Measurements from ENCODE around the gene CRYAA. TPM values are rescaled to one million over a fixed set of nuclear protein-coding genes. Genes with fewer than 3 reads are reported as not detected.

The CRYAA gene
- total and polyA plus RNA-seq, 7 donors: not detected

DNA sequence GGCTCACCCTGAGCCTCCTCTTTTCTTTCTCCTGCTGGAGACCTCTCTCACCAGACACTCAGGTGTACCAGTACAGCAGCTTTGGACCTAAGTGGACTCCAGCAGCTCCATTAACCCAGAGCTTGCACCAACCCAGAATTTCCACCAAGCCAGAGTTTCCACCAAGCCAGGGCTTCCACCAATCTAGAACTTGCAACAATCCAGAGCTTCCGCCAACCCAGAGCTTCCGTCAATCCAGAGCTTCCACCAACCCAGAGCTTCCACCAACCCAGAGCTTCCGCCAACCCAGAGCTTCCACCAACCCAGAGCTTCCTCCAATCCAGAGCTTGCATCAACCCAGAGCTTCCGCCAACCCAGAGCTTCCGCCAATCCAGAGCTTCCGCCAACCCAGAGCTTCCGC is 23.2 kb downstream of the CRYAA start:
- H3K36me3 ChIP-seq (ENCODE audit: insufficient read depth in 1 of 2, low read depth in 1 of 2): no peaks in the 10 kb centered on the region
- 44 to 71% (median 54%) methylated on average over 7 of the region's 7 CpGs for WGBS, 3 donors
- ATAC-seq (no peak), DNase-seq (no peak)
- H3K4me1 ChIP-seq: peaks cover 4% of the 10 kb centered on the region
- intact Hi-C loops (cut with DNase I): no loop called here
- H3K27me3 ChIP-seq (ENCODE audit: insufficient read depth in 3 of 3, low read length in 2 of 3): peaks cover 0 to 62% (median 9%) of the 10 kb centered on the region in 3 donors
- H3K27ac ChIP-seq: no peak overlapping the region
- TF ChIP-seq, protein P1, sequence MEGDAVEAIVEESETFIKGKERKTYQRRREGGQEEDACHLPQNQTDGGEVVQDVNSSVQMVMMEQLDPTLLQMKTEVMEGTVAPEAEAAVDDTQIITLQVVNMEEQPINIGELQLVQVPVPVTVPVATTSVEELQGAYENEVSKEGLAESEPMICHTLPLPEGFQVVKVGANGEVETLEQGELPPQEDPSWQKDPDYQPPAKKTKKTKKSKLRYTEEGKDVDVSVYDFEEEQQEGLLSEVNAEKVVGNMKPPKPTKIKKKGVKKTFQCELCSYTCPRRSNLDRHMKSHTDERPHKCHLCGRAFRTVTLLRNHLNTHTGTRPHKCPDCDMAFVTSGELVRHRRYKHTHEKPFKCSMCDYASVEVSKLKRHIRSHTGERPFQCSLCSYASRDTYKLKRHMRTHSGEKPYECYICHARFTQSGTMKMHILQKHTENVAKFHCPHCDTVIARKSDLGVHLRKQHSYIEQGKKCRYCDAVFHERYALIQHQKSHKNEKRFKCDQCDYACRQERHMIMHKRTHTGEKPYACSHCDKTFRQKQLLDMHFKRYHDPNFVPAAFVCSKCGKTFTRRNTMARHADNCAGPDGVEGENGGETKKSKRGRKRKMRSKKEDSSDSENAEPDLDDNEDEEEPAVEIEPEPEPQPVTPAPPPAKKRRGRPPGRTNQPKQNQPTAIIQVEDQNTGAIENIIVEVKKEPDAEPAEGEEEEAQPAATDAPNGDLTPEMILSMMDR (IDR thresholded peaks at IDR 0.05): no peak
- no peaks in the 10 kb centered on the region for H3K9me3 ChIP-seq
- no peak overlapping the region for H3K4me3 ChIP-seq

DNA sequence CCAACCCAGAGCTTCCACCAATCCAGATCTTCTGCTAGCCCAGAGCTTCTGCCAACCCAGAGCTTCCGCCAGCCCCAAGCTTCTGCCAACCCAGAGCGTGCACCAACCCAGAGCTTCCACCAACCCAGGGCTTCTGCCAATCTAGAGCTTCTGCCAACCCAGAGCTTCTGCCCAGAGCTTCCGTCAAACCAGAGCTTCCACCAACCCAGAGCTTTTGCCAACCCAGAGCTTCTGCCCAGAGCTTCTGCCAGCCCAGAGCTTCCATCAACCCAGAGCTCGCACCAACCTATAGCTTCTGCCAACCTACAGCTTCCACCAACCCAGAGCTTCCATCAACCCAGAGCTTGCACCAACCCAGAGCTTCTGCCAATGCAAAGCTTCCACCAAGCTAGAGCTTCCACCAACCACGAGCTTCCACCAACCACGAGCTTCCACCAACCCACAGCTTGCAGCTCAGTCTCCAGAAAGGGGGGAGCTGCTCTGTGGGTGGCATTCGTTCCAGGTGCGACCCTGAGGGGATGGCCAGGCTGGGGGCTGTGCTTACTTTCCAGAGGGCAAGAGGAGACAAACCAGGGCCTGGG is 23.8 kb downstream of the CRYAA start:
- Histone ChIP-seq H3K27ac (no peak overlapping the region), H3K9me3 (no peaks in the 10 kb centered on the region), H3K36me3 (ENCODE audit: insufficient read depth in 1 of 2, low read depth in 1 of 2) (no peaks in the 10 kb centered on the region), H3K27me3 (ENCODE audit: insufficient read depth in 3 of 3, low read length in 2 of 3) (peaks cover 0 to 61% (median 10%) of the 10 kb centered on the region in 3 donors), H3K4me1 (peaks cover 6% of the 10 kb centered on the region), H3K4me3 (no peak overlapping the region)
- WGBS, 3 donors: 42 to 43% (median 42%) methylated on average over 8 of the region's 8 CpGs
- intact Hi-C loops (cut with DNase I): no loop called here
- DNase-seq (peak in 1 of 2 donors; percentile 34), ATAC-seq (no peak)
- TF ChIP-seq, protein P1 (IDR thresholded peaks at IDR 0.05): no peak

DNA sequence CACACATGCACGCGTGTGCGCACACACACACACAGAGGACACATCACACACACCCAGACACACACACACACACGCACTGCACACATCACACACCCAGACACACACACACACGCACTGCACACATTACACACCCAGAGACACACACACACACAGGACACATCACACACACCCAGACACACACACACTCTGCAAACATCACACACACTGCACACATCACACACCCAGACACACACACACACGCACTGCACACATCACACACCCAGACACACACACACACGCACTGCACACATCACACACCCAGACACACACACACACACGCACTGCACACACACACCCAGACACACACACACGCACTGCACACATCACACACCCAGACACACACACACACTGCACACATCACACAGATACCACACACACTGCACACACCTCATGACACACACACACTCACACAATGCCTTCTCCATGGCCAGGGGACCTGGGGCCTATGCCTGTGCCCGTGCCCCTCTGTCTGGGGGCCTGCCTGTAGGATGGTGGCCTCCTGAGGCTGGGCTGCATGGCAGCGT is 24.4 kb downstream of the CRYAA start:
- no peak overlapping the region for H3K27ac ChIP-seq
- H3K36me3 ChIP-seq (ENCODE audit: insufficient read depth in 1 of 2, low read depth in 1 of 2): no peaks in the 10 kb centered on the region
- TF ChIP-seq, protein P1 (IDR thresholded peaks at IDR 0.05): no peak
- intact Hi-C loops (cut with DNase I): no loop called here
- H3K4me3 ChIP-seq: no peak overlapping the region
- DNase-seq: no peak
- no peak for ATAC-seq
- H3K9me3 ChIP-seq: no peaks in the 10 kb centered on the region
- H3K4me1 ChIP-seq: peaks cover 6% of the 10 kb centered on the region
- 76 to 87% (median 79%) methylated on average over 8 to 11 of the region's 11 CpGs for WGBS, 3 donors
- peaks cover 0 to 55% (median 10%) of the 10 kb centered on the region in 3 donors for H3K27me3 ChIP-seq (ENCODE audit: insufficient read depth in 3 of 3, low read length in 2 of 3)

DNA sequence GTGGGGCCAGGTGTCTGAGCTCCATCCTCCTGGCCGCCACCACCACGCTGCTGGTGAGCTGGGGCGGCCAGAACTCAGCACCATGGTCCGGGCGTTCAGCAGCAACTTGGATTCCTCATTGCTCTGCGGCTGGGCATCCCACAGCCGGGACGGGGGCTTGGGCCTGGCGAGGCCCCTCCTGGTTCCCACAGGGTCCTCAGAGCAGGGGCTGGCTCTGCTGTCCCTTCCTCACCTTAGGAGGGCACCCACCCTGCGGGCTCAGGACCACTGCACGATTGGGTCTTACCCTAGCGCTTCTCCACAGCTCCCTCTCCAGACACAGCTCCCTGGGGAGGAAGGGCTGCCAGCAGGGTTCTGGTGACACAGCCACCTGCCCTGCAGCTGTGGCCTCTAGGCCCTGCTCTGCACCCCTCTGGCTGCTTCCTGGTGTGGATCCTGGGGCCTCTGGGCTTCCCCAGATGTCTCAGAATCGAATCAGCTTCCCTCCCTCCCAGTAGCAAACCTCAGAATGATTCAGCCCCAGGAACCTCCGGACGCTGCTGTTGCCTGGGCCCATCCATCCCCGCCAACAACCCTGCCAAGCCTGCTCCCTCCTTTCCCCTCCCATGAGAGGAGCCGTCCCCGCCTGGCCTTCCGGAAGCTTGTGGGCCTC is 25.0 kb downstream of the CRYAA start:
- Histone ChIP-seq H3K27me3 (ENCODE audit: insufficient read depth in 3 of 3, low read length in 2 of 3) (peaks cover 0 to 55% (median 10%) of the 10 kb centered on the region in 3 donors), H3K9me3 (no peaks in the 10 kb centered on the region), H3K27ac (no peak overlapping the region), H3K4me1 (peaks cover 6% of the 10 kb centered on the region), H3K36me3 (ENCODE audit: insufficient read depth in 1 of 2, low read depth in 1 of 2) (no peaks in the 10 kb centered on the region), H3K4me3 (no peak overlapping the region)
- TF ChIP-seq, protein P1 (IDR thresholded peaks at IDR 0.05): no peak
- DNase-seq (peak; percentile 54 to 82), ATAC-seq (peak; percentile 30 to 70 (median 56))
- intact Hi-C loops (cut with DNase I): no loop called here
- WGBS, 3 donors: 25 to 46% (median 25%) methylated on average over 19 of the region's 19 CpGs
